Measurements from ENCODE around the gene SNX14.

SNX14 gene

GRCh38 chr6:85496009-85496579 lies 97.6 kb downstream of the SNX14 start:
- DNase-seq: no peak

GRCh38 chr6:85494547-85495536 lies 98.8 kb downstream of the SNX14 start:
- DNase-seq: no peak

DNA sequence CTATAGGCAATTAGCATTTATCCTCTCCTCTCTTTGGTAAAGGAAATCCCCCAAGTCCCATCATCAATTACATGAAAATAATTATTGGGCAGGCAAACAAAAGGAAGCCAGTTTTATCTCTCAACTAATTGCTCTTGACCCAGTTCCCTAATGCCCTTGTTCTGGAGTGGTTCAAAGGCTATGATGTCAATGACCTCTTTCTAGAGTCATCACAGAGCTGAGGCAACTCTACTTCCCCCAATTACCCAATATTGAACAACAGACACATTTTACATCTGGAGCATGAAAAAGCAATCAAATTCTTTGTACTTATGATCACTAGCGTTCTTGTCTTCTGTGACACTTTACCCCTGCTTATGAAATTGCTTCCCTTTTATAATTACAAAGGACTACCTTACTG lies 100.3 kb downstream of the SNX14 start:
- DNase-seq: no peak

DNA sequence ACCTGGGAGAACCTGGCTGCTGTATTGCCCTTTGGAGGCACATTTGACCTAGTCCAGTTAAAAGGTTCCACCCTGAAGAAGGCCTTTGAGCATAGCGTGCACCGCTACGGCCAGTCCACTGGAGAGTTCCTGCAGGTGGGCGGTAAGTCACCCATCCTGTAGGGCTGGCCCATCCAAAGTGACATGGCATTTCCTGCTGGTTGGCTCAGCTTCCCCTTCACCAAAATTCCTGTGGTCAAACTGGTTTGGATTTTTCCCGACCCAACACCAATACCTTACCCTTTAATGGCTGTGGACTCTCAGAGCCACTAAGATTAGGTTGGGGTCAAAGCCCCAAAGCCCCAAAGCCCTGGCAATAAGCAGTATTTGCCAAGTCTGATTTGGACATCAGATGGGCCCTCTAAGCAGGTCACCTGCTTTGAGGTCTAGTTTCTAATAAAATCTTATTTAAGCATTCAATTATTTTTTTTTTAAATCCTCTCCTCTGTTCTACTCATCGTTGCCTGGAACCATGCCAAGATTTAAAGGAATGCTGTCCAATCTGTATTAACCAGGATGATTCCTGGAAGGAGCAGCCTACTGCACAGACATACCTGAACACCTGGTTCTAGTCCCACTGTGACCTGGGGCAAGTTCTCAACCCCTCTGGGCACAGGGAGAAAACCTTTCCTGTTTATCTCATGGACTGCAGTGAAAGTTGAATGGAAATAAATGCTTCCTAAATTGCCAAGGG lies 103.0 kb downstream of the SNX14 start:
- no peak for DNase-seq

- no peak for DNase-seq
Observed at GRCh38 chr6:85484948-85485347, 108.7 kb downstream of the SNX14 start.

- DNase-seq: no peak
Observed at GRCh38 chr6:85483846-85484245, 109.8 kb downstream of the SNX14 start.

DNA sequence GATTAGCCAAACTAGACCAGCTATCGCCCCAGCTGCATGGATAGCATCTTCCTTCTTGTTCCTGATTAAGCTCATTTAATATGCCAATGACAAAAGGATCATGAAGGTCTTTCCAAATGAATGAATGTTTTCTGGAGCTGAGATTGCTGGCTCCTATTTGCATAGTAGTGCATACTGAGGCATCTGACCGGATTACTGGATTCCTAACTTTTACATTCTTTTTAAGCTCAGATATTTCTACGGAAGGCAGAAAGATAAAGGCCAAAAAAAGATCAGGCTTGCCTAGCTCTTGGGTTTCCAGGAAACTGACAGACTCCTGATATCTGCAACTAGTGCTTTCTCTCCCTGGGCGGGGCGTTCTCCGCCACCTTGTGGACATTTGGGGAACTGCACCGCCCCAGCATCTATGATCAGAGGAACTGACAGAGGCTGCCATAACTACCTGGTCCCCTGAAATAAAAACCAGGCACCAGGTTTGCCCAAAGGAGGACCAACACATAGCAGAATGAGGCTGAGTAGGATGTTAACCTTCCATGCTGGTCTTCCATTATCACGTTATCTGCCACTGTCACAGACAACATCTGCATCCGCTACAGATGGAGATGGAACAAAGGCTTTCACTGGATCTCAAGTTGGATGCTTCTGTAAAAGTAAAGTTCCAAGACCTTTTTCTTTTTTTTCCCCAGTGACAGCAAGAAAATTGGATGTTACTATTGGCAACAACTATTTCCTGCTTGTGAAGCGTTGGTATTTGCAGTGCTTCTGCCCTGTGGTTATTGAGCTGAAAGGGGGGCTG lies 110.6 kb downstream of the SNX14 start:
- peak; percentile 68 to 79 for DNase-seq

- no peak for DNase-seq
Observed at GRCh38 chr6:85482206-85482904, 111.3 kb downstream of the SNX14 start.

DNA sequence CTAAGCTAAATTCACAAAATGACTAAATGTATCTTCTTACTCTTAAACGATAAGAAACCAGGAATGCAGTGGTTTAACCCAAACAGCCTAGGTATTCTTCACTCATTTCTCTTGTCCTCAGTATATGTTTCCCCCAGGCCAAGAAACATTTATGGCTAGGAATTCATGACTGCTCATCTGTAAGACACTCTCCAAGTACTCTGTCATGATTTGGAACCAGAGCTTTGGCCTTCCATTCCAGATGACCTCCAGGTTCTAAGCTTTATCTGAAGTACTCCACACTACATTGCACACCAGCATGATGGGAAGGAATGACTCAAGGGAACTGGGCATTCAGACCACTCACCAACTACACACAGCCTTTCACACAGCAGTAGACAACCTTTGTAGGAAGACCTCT lies 114.5 kb downstream of the SNX14 start:
- no peak for DNase-seq

DNA sequence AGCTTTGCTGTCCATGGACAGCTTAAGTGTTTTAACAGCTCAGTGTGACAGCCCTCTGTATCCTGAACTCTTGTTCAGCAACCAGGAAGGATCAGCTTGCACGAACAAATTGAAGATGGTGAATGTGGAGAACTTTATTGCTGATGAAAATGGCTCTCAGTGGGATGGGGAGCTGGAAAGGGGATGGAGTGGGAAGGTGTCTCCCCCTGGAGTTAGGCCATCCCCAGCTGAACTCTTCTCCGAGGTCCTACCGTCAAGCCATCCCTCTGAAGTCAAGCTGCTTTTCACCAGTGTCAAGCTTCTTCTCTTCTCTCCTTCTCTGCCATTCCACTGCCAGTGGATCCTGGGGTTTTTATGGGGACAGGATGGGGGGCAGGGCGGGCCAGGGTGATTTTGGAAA lies 117.1 kb downstream of the SNX14 start:
- no peak for DNase-seq

DNA sequence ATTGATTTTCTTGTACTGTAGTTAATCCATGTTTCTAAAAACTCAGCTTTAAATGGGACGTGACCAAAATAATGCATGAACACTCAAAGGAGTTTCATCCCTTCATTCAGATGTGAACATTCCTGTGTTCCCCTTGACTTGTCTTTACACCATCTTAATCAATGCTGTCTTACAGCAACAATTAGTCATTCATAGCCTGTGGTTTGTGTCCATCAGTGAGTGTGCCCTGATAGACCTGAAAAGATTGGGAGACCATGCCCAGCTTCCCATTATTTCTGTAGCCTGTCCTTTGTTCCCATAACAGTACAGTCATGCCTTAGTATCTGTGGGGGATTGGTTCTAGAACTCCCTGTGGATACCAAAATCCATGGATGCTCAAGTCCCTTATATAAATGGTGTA lies 119.9 kb downstream of the SNX14 start:
- DNase-seq: no peak

DNA sequence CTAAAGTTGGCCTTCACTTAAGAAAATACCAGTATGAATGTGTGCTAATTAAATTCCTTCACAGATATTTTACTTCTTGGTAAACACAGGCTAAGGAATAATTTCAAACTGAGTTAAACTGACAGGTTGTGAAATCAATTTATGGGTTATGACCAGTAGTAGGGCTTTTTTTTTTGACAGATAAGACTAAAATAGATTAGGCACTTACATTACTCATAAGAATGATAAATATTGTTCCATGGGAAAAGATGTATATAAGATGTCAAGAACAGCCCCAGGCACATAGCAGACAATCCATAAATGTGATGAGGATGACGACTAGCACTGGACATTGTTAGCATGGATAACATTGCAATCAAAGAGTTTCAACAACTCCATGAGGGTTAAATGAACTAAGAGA lies 120.9 kb downstream of the SNX14 start:
- no peak for DNase-seq

GRCh38 chr6:85470023-85470410 lies 123.6 kb downstream of the SNX14 start:
- DNase-seq: no peak

DNA sequence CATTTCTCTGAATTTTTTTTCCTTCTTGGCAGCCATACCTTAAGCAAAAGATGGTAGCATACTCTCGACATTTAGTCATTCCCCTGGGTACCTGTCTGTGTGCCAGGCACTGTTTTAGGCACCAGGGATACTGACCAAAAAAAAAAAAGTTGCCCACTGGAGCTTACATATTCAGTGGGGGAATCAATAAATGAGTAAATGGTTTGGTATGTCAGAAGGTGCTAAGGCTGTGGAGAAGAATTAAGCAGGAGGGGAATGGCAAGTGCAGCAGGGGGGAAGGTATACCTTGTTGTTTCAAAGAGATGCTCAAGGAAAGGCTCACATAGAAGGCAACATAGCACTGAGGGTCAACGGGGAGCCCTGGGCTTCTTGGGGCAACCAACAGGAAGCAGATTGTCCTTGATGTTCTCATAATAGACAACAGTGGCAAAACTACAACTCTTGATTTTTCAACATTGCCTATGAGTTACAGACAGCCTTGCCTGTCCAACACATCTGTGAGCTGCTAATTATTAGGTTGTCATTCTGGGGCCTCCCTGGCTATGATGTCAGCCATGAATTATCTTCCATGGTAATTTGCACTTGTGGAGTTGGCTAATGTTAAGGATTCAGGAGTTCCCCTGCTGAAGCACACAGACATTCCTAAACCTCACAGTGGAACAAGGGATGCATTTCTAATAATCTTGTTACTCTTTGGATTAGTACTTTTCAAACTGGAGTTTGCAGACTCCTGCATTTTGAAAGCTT lies 124.2 kb downstream of the SNX14 start:
- no peak for DNase-seq

- no peak for DNase-seq
Observed at GRCh38 chr6:85468326-85468725, 125.3 kb downstream of the SNX14 start.

DNA sequence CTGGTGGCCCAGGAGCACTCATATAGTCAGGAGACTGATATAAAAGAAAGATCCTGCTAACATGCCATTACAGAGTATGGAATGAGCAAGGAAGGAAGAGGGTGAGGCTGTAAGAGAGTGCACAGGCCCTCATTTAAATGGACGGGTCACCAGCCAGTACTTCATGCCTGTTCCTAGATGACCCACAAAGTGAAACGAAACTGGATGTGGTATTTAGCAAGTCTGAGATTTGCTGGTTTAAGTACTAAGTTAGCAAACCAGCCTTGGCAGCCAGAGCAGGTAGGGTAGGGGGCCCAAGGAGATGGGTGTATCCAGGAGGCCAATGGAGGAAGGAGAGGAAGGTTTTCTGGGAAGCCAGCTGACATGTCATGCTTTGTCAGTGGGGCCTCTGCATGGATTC lies 127.9 kb downstream of the SNX14 start:
- no peak for DNase-seq

DNA sequence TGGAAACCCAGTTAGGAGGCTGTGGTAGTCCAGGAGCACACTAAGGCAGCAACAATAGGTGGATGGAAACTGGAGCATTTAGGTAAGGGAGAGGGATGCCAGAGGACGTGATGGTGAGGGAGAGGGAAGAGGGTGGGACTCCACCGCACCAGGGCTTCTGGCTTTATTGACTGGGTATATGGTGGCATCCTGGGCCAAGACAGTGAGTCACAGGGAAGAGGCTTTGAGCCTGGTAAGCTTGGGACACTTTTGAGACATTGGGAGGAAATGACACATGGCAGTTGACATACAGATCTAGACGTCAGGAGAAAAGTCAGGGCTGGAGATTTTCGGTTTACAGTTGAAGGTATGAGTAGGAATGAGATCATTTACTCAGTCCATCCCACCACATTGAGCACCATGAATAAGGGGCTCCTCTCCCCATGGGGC lies 128.9 kb downstream of the SNX14 start:
- DNase-seq: peak in 1 of 2 experiments; percentile 14

- DNase-seq: peak; percentile 12 to 33
Observed at GRCh38 chr6:85464260-85464644, 129.4 kb downstream of the SNX14 start.

DNA sequence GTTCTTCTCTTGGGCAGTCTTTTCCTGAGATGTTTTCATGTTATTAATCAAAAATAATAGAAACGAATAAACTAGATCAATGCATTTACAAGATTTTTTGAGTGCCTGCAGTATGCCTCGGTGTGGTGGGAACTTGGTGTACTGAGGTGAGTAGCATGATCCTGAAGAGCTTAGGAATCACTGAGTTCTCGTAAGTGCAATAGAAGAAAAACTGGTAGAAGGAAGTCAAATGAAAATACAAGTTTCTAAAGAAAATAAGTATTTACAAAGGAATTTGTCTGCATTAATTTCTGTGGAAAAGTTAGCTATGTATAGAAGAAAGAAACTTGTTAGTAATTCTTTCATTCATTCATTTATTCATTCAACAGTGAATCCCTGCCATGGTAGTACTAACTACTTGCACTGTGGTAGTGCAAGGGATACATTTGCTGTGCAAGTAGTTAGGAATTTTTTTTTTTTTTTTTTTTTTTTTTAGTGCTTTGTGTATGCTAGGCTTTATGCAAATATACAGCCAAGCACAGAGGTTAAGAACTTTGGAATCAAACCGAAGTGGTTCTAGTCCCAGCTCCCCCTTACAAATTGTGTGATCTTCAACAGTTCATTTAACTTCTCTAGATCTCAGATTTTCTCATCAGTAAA lies 129.9 kb downstream of the SNX14 start:
- DNase-seq: no peak

DNA sequence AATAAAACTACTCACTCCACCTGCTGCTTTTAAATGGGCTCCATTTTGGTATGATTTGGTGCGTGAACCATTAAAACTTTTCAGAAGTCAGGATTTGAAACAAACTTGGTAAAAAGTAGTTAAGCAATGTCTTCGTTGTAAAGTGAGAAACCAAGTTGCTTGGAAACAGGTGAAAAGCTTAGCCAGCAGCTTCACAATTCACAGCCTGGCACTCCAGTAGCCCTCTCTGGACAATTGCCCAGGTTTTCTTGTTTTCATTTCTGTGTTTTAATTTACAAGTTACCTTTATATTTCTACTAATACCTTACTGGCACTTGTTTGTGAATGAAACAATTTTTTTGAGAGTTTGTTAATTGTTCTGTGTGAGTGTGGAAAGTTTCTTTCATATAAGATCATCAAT lies 131.0 kb downstream of the SNX14 start:
- DNase-seq: no peak

- no peak for DNase-seq
Observed at GRCh38 chr6:85461798-85462170, 131.9 kb downstream of the SNX14 start.
